ENCODE measurements around the gene NLRP3.

Gene NLRP3

DNA sequence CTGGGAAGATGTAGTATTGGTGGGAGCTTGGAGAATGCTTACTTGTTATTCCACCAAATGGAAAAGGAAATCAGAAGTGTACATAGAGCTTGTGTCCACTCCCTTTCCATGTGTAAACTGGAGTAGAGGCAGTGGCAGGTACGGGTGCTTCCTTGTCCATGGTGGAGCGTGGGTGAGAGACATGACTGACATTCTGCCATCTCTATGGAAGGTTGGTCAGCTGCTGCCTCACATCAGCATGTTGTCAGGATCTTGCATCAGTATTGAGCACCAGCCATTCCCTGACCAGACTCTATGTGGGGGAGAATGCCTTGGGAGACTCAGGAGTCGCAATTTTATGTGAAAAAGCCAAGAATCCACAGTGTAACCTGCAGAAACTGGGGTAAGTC is 19.8 kb downstream of the NLRP3 start:
- no peak overlapping the region for H3K4me3 ChIP-seq (ENCODE audit: low read depth, low read length)
- DNase-seq (ENCODE audit: low read depth) = no peak
- TF ChIP-seq, protein P1, sequence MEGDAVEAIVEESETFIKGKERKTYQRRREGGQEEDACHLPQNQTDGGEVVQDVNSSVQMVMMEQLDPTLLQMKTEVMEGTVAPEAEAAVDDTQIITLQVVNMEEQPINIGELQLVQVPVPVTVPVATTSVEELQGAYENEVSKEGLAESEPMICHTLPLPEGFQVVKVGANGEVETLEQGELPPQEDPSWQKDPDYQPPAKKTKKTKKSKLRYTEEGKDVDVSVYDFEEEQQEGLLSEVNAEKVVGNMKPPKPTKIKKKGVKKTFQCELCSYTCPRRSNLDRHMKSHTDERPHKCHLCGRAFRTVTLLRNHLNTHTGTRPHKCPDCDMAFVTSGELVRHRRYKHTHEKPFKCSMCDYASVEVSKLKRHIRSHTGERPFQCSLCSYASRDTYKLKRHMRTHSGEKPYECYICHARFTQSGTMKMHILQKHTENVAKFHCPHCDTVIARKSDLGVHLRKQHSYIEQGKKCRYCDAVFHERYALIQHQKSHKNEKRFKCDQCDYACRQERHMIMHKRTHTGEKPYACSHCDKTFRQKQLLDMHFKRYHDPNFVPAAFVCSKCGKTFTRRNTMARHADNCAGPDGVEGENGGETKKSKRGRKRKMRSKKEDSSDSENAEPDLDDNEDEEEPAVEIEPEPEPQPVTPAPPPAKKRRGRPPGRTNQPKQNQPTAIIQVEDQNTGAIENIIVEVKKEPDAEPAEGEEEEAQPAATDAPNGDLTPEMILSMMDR (IDR thresholded peaks at IDR 0.05; ENCODE audit: low read depth, low read length, missing control alignments) = no peak
- in situ Hi-C loops (cut with HindIII; ENCODE audit: low sequenced_read_pairs) = no loop called here

DNA sequence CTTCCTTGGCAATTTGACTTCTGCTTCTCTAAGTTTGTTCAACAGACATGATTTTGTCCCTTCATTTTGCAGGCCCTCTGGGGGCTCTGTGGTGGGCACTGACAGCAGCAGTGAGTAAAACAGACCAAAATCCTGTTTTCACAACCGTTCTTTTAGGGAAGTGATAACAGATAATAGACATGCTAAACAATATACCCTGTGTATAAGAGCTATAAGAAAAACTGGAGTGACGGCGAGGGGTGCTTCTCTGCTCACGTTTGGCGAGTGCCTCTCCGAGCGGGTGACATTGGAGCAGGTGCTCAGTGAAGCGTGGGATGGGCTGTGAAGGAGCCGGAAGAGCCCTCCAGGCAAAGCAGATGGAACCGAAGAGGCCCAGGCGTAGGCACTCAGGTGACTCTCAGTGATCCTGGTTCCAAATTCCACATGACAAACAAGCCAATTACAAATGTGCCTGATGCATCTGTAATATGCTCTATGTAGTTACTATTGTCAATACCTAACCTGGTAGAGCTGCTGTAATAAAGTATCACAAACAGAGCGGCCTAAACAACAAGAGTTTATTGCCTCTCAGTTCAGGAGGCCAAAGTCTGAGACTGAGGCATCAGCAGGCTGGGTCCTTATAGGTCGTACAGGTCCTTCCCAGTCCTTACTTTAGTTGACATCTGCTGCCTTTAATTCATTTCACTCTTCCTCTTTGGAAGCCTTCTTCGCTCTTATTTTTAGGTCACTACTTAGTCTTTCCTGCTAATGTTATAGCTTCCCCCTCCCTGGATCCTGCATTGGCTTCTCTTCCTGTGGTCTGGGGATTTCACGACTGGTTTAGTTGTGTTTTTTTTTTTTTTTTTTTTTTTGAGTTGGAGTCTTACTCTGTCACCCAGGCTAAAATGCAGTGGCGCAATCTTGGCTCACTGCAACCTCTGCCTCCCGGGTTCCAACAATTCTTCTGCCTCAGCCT is 21.9 kb downstream of the NLRP3 start:
- DNase-seq (ENCODE audit: low read depth) = no peak
- H3K4me3 ChIP-seq (ENCODE audit: low read depth, low read length) = no peak overlapping the region
- TF ChIP-seq, protein P1 (IDR thresholded peaks at IDR 0.05; ENCODE audit: low read depth, low read length, missing control alignments) = no peak
- in situ Hi-C loops (cut with HindIII; ENCODE audit: low sequenced_read_pairs) = no loop called here

DNA sequence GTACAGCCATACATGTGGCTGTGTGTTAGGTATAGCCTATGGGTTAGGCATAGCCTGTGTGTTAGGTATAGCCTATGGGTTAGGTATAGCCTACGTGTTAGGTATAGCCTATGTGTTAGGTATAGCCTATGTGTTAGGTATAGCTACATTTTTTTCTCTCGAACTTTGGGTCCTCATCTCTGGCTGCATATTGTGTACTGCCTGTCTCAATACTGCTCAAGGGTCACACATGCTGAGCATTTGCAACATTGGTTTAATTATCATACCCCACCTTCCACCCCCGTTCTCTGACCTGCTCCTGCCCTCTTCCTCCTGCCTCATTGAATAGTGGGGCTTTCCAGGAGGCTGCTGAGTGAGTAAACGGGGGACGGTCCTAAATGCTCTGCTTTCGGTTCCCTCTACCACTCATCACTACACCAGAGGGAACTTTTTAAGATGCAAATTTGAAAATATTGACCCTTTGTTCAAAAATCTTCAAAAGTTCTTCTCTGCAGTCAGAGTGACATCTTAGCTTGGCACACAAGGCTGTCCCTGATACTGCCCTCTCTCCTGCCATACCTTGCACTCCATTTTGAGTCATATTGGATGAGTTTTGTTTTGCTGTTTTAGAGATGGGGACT is 24.1 kb downstream of the NLRP3 start:
- TF ChIP-seq, protein P1 (IDR thresholded peaks at IDR 0.05; ENCODE audit: low read depth, low read length, missing control alignments) = no peak
- in situ Hi-C loops (cut with HindIII; ENCODE audit: low sequenced_read_pairs) = no loop called here
- H3K4me3 ChIP-seq (ENCODE audit: low read depth, low read length) = no peak overlapping the region
- DNase-seq (ENCODE audit: low read depth) = no peak

DNA sequence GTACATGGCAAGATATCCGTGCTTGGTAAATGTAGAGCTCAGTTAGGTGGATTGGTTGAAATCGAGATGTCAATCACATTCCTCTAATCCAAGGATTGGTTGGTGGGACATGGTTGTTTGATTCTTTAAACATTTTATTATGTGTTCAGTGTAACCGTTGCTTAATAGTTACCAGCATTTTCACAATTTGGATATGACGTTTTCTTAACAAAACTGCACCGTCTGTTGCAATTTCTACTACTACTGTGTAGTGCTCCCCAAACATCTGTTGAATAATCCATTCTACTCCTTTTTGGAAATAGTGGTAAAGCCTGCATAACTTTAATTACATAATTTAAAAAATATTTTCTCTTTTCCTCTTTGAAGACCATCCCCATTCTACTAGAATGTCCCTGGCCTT is 25.6 kb downstream of the NLRP3 start:
- DNase-seq (ENCODE audit: low read depth) = no peak
- in situ Hi-C loops (cut with HindIII; ENCODE audit: low sequenced_read_pairs) = no loop called here
- TF ChIP-seq, protein P1 (IDR thresholded peaks at IDR 0.05; ENCODE audit: low read depth, low read length, missing control alignments) = no peak
- no peak overlapping the region for H3K4me3 ChIP-seq (ENCODE audit: low read depth, low read length)

DNA sequence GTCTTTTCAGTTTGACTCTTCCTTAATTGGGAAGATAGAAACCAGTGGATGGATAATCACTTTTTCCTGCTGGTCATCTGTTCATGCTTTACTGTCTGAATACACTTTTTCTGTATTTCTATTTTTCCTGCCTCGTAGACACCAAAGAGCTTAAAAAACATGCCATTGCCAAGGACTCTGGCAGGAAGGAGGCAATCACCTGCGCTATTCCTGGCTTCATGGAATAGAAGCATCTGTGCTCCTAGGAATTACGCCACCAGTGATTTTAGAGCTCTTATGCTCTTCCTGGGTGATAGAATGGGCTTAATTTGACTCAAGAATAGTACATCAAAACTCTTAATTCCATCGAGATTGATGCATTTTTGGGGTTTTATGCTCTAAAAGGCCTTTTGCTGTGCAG is 26.2 kb downstream of the NLRP3 start:
- TF ChIP-seq, protein P1 (IDR thresholded peaks at IDR 0.05; ENCODE audit: low read depth, low read length, missing control alignments) = no peak
- DNase-seq (ENCODE audit: low read depth) = no peak
- H3K4me3 ChIP-seq (ENCODE audit: low read depth, low read length) = no peak overlapping the region
- in situ Hi-C loops (cut with HindIII; ENCODE audit: low sequenced_read_pairs) = no loop called here

DNA sequence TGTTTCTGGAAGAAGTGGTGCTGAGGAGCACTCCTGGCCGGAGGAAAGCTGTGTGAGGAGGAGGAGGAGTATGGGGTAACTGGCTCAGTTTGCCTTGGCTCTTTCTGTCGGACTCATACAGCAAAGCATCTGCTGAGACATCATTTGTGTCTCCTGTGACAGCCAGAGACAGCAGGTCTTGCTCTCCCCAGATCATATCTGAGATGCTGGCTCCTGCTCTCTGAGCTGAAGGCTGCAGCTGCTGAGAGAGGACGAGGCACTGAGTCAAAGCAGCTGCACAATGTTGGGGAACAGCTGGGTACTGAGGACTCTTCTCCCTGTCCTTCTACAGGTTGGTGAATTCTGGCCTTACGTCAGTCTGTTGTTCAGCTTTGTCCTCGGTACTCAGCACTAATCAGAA is 27.7 kb downstream of the NLRP3 start:
- DNase-seq (ENCODE audit: low read depth) = no peak
- TF ChIP-seq, protein P1 (IDR thresholded peaks at IDR 0.05; ENCODE audit: low read depth, low read length, missing control alignments) = no peak
- in situ Hi-C loops (cut with HindIII; ENCODE audit: low sequenced_read_pairs) = no loop called here
- no peak overlapping the region for H3K4me3 ChIP-seq (ENCODE audit: low read depth, low read length)
